IMR-90 (cell line): ENCODE results near the gene ST6GALNAC5.

Experiments used
- CEBPB ChIP-seq: IDR thresholded peaks from 2 replicates; pipeline ENCODE4 v1.6.1; 2012; ENCODE audit warnings: low read depth, low read length, improper control_type of control experiment
- CHD1 ChIP-seq: IDR thresholded peaks from 2 replicates; pipeline ENCODE4 v1.6.1; 2012; ENCODE audit warnings: low read depth, low read length, improper control_type of control experiment
- MAFK ChIP-seq: IDR thresholded peaks from 2 replicates; pipeline ENCODE4 v1.6.1; 2012; ENCODE audit warnings: low read depth, low read length, improper control_type of control experiment
- MAZ ChIP-seq: IDR thresholded peaks from 2 replicates; pipeline ENCODE4 v1.6.1; 2012; ENCODE audit warnings: low read depth, mild to moderate bottlenecking, low read length, improper control_type of control experiment, moderate library complexity, borderline replicate concordance
- POLR2A ChIP-seq: IDR thresholded peaks from 2 replicates; pipeline ENCODE4 v1.6.1; 2012; ENCODE audit warnings: mild to moderate bottlenecking, low read depth, low read length
- RAD21 ChIP-seq: IDR thresholded peaks from 2 replicates; pipeline ENCODE4 v1.6.1; 2012; ENCODE audit warnings: low read length, improper control_type of control experiment
- USF2 ChIP-seq: fragments of 150-350 bp; IDR thresholded peaks from 2 replicates; pipeline ENCODE4 v1.6.1; 2017; ENCODE audit warnings: mild to moderate bottlenecking, antibody characterized with exemption, low read length, low read depth
- TF ChIP-seq, protein P1 (sequence below): conservative IDR thresholded peaks from 2 replicates; pipeline ENCODE4 v1.5.1; 2012; ENCODE audit warnings: mild to moderate bottlenecking, low read depth, low read length, improper control_type of control experiment

DNA sequence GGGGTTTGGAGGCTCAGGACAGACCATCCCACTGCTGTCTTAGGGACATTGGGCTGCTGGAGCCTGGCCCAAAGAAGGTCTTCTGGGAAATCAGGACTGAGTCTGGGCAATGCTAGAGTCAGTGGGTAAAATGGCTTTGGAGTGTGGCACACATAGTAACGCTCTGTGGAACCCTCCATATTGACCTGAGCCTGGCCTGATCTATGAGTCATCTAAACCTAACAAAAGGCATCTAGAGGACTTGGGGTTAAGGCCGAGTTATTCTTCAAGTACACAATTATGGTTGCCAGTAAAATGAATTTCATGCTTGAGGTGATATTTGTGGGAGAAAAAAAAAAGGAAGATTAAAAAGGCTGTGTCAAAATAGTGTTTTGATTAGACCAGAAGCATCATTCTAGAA lies 77.7 kb downstream of the ST6GALNAC5 start:
- TF ChIP-seq MAFK (no peak), CHD1 (no peak), POLR2A (no peak), RAD21 (no peak), USF2 (no peak), MAZ (no peak), CEBPB (no peak)
- TF ChIP-seq, protein P1, sequence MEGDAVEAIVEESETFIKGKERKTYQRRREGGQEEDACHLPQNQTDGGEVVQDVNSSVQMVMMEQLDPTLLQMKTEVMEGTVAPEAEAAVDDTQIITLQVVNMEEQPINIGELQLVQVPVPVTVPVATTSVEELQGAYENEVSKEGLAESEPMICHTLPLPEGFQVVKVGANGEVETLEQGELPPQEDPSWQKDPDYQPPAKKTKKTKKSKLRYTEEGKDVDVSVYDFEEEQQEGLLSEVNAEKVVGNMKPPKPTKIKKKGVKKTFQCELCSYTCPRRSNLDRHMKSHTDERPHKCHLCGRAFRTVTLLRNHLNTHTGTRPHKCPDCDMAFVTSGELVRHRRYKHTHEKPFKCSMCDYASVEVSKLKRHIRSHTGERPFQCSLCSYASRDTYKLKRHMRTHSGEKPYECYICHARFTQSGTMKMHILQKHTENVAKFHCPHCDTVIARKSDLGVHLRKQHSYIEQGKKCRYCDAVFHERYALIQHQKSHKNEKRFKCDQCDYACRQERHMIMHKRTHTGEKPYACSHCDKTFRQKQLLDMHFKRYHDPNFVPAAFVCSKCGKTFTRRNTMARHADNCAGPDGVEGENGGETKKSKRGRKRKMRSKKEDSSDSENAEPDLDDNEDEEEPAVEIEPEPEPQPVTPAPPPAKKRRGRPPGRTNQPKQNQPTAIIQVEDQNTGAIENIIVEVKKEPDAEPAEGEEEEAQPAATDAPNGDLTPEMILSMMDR, result no peak
